CD14-positive monocyte (primary cell): ENCODE results near the gene RHPN2. TPM values are rescaled to one million over a fixed set of nuclear protein-coding genes. Genes with fewer than 3 reads are reported as not detected.

Source experiments
- DNase-seq, 3 donors: peaks; one replicate each; pipeline ENCODE4 v3.0.0-alpha.2; 2011 to 2022
- H2AFZ ChIP-seq: 2 replicates; pipeline ENCODE4 v1.6.0; 2012; ENCODE audit warnings: mild to moderate bottlenecking, low read depth, low read length, inconsistent platforms; ENCODE audit not compliant: insufficient read depth, poor library complexity, severe bottlenecking
- H3K27ac ChIP-seq, 2 donors: 1 replicate in 1 of 2; 2 replicates in 1 of 2; pipeline ENCODE4 v1.5.1; 2012 to 2013; ENCODE audit warnings: low read length in 2 of 2, control low read depth in 1 of 2, inconsistent platforms in 1 of 2, low read depth in 1 of 2, mild to moderate bottlenecking in 1 of 2
- H3K27me3 ChIP-seq, 2 donors: one replicate each; pipeline versions ENCODE4 v1.6.0 to v1.6.1; 2011 to 2013; ENCODE audit warnings: low read length in 2 of 2; ENCODE audit not compliant: control insufficient read depth in 2 of 2, insufficient read depth in 2 of 2
- H3K36me3 ChIP-seq, 2 donors: replicated peaks in 1 of 2; 1 replicate in 1 of 2; 2 replicates in 1 of 2; pipeline versions ENCODE4 v1.5.1 to v1.6.1; 2012 to 2013; ENCODE audit warnings: low read length in 2 of 2, control low read depth in 1 of 2, inconsistent platforms in 1 of 2, mild to moderate bottlenecking in 1 of 2; ENCODE audit not compliant: insufficient read depth in 2 of 2, control insufficient read depth in 1 of 2
- H3K4me1 ChIP-seq, 2 donors: 1 replicate in 1 of 2; 2 replicates in 1 of 2; pipeline versions ENCODE4 v1.5.1 to v1.6.1; 2012 to 2013; ENCODE audit warnings: low read length in 2 of 2, control low read depth in 1 of 2, inconsistent platforms in 1 of 2, mild to moderate bottlenecking in 1 of 2, moderate library complexity in 1 of 2; ENCODE audit not compliant: insufficient read depth in 2 of 2, control insufficient read depth in 1 of 2
- H3K4me2 ChIP-seq: replicated peaks from 2 replicates; pipeline ENCODE3; 2012; ENCODE audit warnings: low read length, moderate library complexity, mild to moderate bottlenecking; ENCODE audit not compliant: poor library complexity, severe bottlenecking; ENCODE audit errors: extremely low read depth
- H3K4me3 ChIP-seq, 3 experiments: fragments of 200-600 bp in 1 of 3; sonication (generic) in 1 of 3; replicated peaks in 1 of 3; 1 replicate in 2 of 3; 2 replicates in 1 of 3; pipeline ENCODE4 v1.5.1; 2011 to 2013; ENCODE audit warnings: low read length in 3 of 3, mild to moderate bottlenecking in 3 of 3, control low read depth in 2 of 3, low read depth in 2 of 3, inconsistent platforms in 1 of 3, moderate library complexity in 1 of 3
- H3K79me2 ChIP-seq: 2 replicates; pipeline ENCODE4 v1.6.0; 2012; ENCODE audit warnings: mild to moderate bottlenecking, control low read depth, inconsistent platforms, low read length, moderate library complexity; ENCODE audit not compliant: insufficient read depth
- H3K9ac ChIP-seq: 2 replicates; pipeline ENCODE4 v1.6.0; 2017; ENCODE audit warnings: low read length, mild to moderate bottlenecking; ENCODE audit not compliant: insufficient read depth, poor library complexity, severe bottlenecking
- H3K9me3 ChIP-seq, 2 donors: replicated peaks in 1 of 2; 1 replicate in 1 of 2; 2 replicates in 1 of 2; pipeline versions ENCODE4 v1.5.1 to v1.6.1; 2012 to 2013; ENCODE audit warnings: low read length in 2 of 2, control low read depth in 1 of 2; ENCODE audit not compliant: control insufficient read depth in 1 of 2, insufficient read depth in 1 of 2
- H4K20me1 ChIP-seq: 2 replicates; pipeline ENCODE4 v1.6.0; 2012; ENCODE audit warnings: mild to moderate bottlenecking, low read length, control low read depth, moderate library complexity; ENCODE audit not compliant: insufficient read depth
- H3K27ac Mint-ChIP-seq, 7 donors: one replicate each; pipeline ENCODE4 v1.8.0; 2020; ENCODE audit warnings: mild to moderate bottlenecking in 7 of 7, mixed read lengths in 7 of 7, moderate library complexity in 6 of 7, inconsistent platforms in 2 of 7
- H3K27me3 Mint-ChIP-seq, 3 donors: one replicate each; pipeline ENCODE4 v1.8.0; 2021 to 2022; ENCODE audit warnings: low read depth in 3 of 3, mild to moderate bottlenecking in 3 of 3, mixed read lengths in 3 of 3, moderate library complexity in 3 of 3, inconsistent platforms in 1 of 3
- H3K36me3 Mint-ChIP-seq, 2 donors: one replicate each; pipeline ENCODE4 v1.8.0; 2020; ENCODE audit warnings: mixed read lengths in 2 of 2, inconsistent platforms in 1 of 2, mild to moderate bottlenecking in 1 of 2
- H3K4me1 Mint-ChIP-seq: one replicate; pipeline ENCODE4 v1.8.0; 2020; ENCODE audit warnings: mild to moderate bottlenecking, mixed read lengths
- H3K4me3 Mint-ChIP-seq, 2 donors: one replicate each; pipeline ENCODE4 v1.8.0; 2020; ENCODE audit warnings: mild to moderate bottlenecking in 2 of 2, mixed read lengths in 2 of 2, moderate library complexity in 1 of 2
- H3K9me3 Mint-ChIP-seq, 7 donors: one replicate each; pipeline ENCODE4 v1.8.0; 2020 to 2022; ENCODE audit warnings: mixed read lengths in 7 of 7, mild to moderate bottlenecking in 6 of 7, moderate library complexity in 6 of 7, inconsistent platforms in 2 of 7
- WGBS: methylation state at CpG from one replicate; pipeline ENCODE4 v1.1.5; 2013; ENCODE audit warnings: missing lambda C conversion rate; ENCODE audit not compliant: insufficient coverage; 5-methylcytosine and 5-hydroxymethylcytosine counted together
- intact Hi-C, 2 donors: fragments of 100-400 bp; cut with micrococcal nuclease; formaldehyde crosslinking; loops; one replicate each; pipeline versions ENCODE4 v1.15.0 to v1.15.1; 2023
- polyA plus RNA-seq, 3 donors: library from polyadenylated mRNA; depleted of rRNA in 1 of 3; unstranded in 2 of 3; stranded (reverse) in 1 of 3; fragments of 300-500 nt in 2 of 3; fragments of >200 nt in 1 of 3; fragmentation: Illumina TruSeq in 2 of 3; gene quantifications; 1 replicate in 2 of 3; 2 replicates in 1 of 3; pipeline ENCODE4 v1.2.3, GENCODE V29; 2012 to 2021
- TF ChIP-seq, protein P1 (sequence below): fragments of 200-600 bp; IDR thresholded peaks from one replicate; pipeline ENCODE4 v1.8.0; 2022; ENCODE audit warnings: antibody characterized with exemption, mild to moderate bottlenecking

RHPN2 gene
- polyA plus RNA-seq, 3 donors: 0.16 to 0.93 (median 0.51) TPM

- H4K20me1 ChIP-seq: no peaks in the 10 kb centered on the region
- intact Hi-C loops: no loop called here
- Mint-ChIP-seq H3K27ac (peak overlapping the region in 1 of 7 donors; percentile 72), H3K4me1 (no peaks in the 10 kb centered on the region), H3K36me3 (no peaks in the 10 kb centered on the region), H3K4me3 (no peak overlapping the region), H3K27me3 (peaks cover 12 to 33% (median 25%) of the 10 kb centered on the region in 3 donors), H3K9me3 (no peaks in the 10 kb centered on the region)
- TF ChIP-seq, protein P1, sequence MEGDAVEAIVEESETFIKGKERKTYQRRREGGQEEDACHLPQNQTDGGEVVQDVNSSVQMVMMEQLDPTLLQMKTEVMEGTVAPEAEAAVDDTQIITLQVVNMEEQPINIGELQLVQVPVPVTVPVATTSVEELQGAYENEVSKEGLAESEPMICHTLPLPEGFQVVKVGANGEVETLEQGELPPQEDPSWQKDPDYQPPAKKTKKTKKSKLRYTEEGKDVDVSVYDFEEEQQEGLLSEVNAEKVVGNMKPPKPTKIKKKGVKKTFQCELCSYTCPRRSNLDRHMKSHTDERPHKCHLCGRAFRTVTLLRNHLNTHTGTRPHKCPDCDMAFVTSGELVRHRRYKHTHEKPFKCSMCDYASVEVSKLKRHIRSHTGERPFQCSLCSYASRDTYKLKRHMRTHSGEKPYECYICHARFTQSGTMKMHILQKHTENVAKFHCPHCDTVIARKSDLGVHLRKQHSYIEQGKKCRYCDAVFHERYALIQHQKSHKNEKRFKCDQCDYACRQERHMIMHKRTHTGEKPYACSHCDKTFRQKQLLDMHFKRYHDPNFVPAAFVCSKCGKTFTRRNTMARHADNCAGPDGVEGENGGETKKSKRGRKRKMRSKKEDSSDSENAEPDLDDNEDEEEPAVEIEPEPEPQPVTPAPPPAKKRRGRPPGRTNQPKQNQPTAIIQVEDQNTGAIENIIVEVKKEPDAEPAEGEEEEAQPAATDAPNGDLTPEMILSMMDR: no peak
- WGBS: 93% methylated on average over 6 of the region's 7 CpGs
- no peak overlapping the region for H3K4me2 ChIP-seq
- H3K79me2 ChIP-seq: no peaks in the 10 kb centered on the region
- H3K36me3 ChIP-seq: no peaks in the 10 kb centered on the region
- no peak for DNase-seq
- H3K27me3 ChIP-seq: no peaks in the 10 kb centered on the region
- no peak overlapping the region for H2AFZ ChIP-seq
- H3K4me3 ChIP-seq: no peak overlapping the region
- H3K27ac ChIP-seq: no peak overlapping the region
- H3K4me1 ChIP-seq: no peaks in the 10 kb centered on the region
- H3K9ac ChIP-seq: no peak overlapping the region
- no peaks in the 10 kb centered on the region for H3K9me3 ChIP-seq
Measured at GRCh38 chr19:33071887-33072286, 7.2 kb upstream of the RHPN2 start.

GRCh38 chr19:33067121-33067520 lies 2.4 kb upstream of the RHPN2 start:
- peaks cover 25 to 65% (median 53%) of the 10 kb centered on the region in 3 donors for H3K27me3 Mint-ChIP-seq
- no peaks in the 10 kb centered on the region for H3K36me3 ChIP-seq
- no peaks in the 10 kb centered on the region for H3K79me2 ChIP-seq
- peaks cover 0 to 3% of the 10 kb centered on the region in 2 donors for H3K4me1 ChIP-seq
- H3K9me3 ChIP-seq: peaks cover 5% of the 10 kb centered on the region in 2 donors
- H3K27me3 ChIP-seq: peaks cover 14 to 34% of the 10 kb centered on the region in 2 donors
- H3K36me3 Mint-ChIP-seq: no peaks in the 10 kb centered on the region
- H2AFZ ChIP-seq: no peak overlapping the region
- no peaks in the 10 kb centered on the region for H4K20me1 ChIP-seq
- 89% methylated on average over 7 of the region's 8 CpGs for WGBS
- intact Hi-C loops: no loop called here
- no peak for DNase-seq
- TF ChIP-seq, protein P1: no peak
- H3K4me3 Mint-ChIP-seq: no peak overlapping the region
- H3K9ac ChIP-seq: no peak overlapping the region
- H3K27ac ChIP-seq: no peak overlapping the region
- no peak overlapping the region for H3K27ac Mint-ChIP-seq
- peaks cover 4% of the 10 kb centered on the region for H3K4me1 Mint-ChIP-seq
- H3K4me3 ChIP-seq: no peak overlapping the region
- H3K4me2 ChIP-seq: no peak overlapping the region
- peaks cover 0 to 11% (median 6%) of the 10 kb centered on the region in 7 donors for H3K9me3 Mint-ChIP-seq
